HG03354 (cell line): ENCODE measurements around the gene TTYH1.
"Not testable (repeated sequence)": the region's sequence is repeated elsewhere in the genome, so short reads cannot be mapped to it uniquely, and the experiment has no call there.

ENCODE experiments used
- ATAC-seq: cut with Tn5 transposase; IDR thresholded peaks from one replicate; pipeline ENCODE4 v1.9.1; 2021; ENCODE audit warnings: mild to moderate bottlenecking; ENCODE audit not compliant: unreplicated experiment, poor library complexity, severe bottlenecking

TTYH1 gene

GRCh38 chr19:54415208-54415900 is at the start of gene TTYH1:
Gene TTYH1 (plus strand): TSS chr19:54415464. CDS start chr19:54415553, 89 bp downstream.
- no peak for ATAC-seq

GRCh38 chr19:54365798-54366197 is 49.5 kb upstream of the TTYH1 start:
- ATAC-seq: not testable (repeated sequence)

- no peak for ATAC-seq
These were observed 48.5 kb upstream of the TTYH1 start for GRCh38 chr19:54366811-54367210.

- no peak for ATAC-seq
These were observed 46.1 kb upstream of the TTYH1 start for GRCh38 chr19:54369082-54369687.

GRCh38 chr19:54369688-54370433 is 45.4 kb upstream of the TTYH1 start:
- not testable (repeated sequence) for ATAC-seq

GRCh38 chr19:54370434-54370796 is 44.8 kb upstream of the TTYH1 start:
- ATAC-seq: not testable (repeated sequence)

- not testable (repeated sequence) for ATAC-seq
These were observed 43.8 kb upstream of the TTYH1 start for GRCh38 chr19:54371453-54371852.

GRCh38 chr19:54373781-54374631 is 41.3 kb upstream of the TTYH1 start:
- ATAC-seq: no peak

- ATAC-seq: not testable (repeated sequence)
These were observed 39.9 kb upstream of the TTYH1 start for GRCh38 chr19:54375181-54375938.

GRCh38 chr19:54376610-54377285 is 38.5 kb upstream of the TTYH1 start:
- no peak for ATAC-seq

- no peak for ATAC-seq
These were observed 36.0 kb upstream of the TTYH1 start for GRCh38 chr19:54379187-54379678.

- no peak for ATAC-seq
These were observed 34.4 kb upstream of the TTYH1 start for GRCh38 chr19:54380897-54381296.

- ATAC-seq: not testable (repeated sequence)
These were observed 33.2 kb upstream of the TTYH1 start for GRCh38 chr19:54382041-54382440.

GRCh38 chr19:54383330-54383729 is 31.9 kb upstream of the TTYH1 start:
- no peak for ATAC-seq

GRCh38 chr19:54387991-54388801 is 27.1 kb upstream of the TTYH1 start:
- no peak for ATAC-seq

- ATAC-seq: no peak
These were observed 26.5 kb upstream of the TTYH1 start for GRCh38 chr19:54388802-54389139.

GRCh38 chr19:54389553-54389952 is 25.7 kb upstream of the TTYH1 start:
- no peak for ATAC-seq
